HepG2 (cell line): ENCODE results near the gene ATP11B. TPM values are rescaled to one million over a fixed set of nuclear protein-coding genes. Genes with fewer than 3 reads are reported as not detected.

Source experiments
- ATAC-seq: fragments of 200-7000 bp; cut with Tn5 transposase; 3 replicates; pipeline ENCODE4 v1.9.1; 2020; ENCODE audit warnings: mild to moderate bottlenecking, moderate library complexity
- BruUV-seq: library from RNA; stranded (reverse); fragments of 400-500 nt; replicated peaks from 2 replicates; lab custom pipeline; 2021; lab: Mats Ljungman, UMichigan
- CTCF ChIA-PET: fragments of 300-600 bp; formaldehyde crosslinking; extraction: SDS; loops from one replicate; lab custom pipeline; 2021; ENCODE audit warnings: low total read pairs, inconsistent platforms, low intra/inter-chr PET ratio; lab: Yijun Ruan, JAX
- POLR2A ChIA-PET: fragments of 350-600 bp; sonication (Branson Sonifier 250); formaldehyde crosslinking; loops from one replicate; lab custom pipeline; 2020; ENCODE audit warnings: antibody characterized with exemption, inconsistent platforms; lab: Yijun Ruan, JAX
- DNase-seq: peaks from one replicate; pipeline ENCODE4 v3.0.0-alpha.2; 2015; ENCODE audit warnings: low spot score
- FAIRE-seq: peaks from 3 replicates; lab custom pipeline; 2011; peaks lifted over from hg19 to GRCh38; lab: Jason Lieb, UNC
- H2AFZ ChIP-seq: one replicate; pipeline ENCODE4 v1.6.1; 2011; ENCODE audit warnings: low read length, inconsistent platforms
- H3K27ac ChIP-seq: fragments of 300-600 bp; 3 replicates; pipeline ENCODE4 v1.8.0; 2011; ENCODE audit warnings: mixed run types, mild to moderate bottlenecking, mixed read lengths, low read length, inconsistent platforms; ENCODE audit not compliant: insufficient read depth; ENCODE audit errors: extremely low read length
- H3K27me3 ChIP-seq, 2 experiments: fragments of 200-600 bp in 1 of 2; 2 replicates in 1 of 2; 3 replicates in 1 of 2; pipeline versions ENCODE4 v1.6.0 to v1.8.0; 2011; ENCODE audit warnings: low read length in 2 of 2, mild to moderate bottlenecking in 2 of 2, moderate library complexity in 2 of 2, inconsistent platforms in 1 of 2; ENCODE audit not compliant: insufficient read depth in 2 of 2, control insufficient read depth in 1 of 2
- H3K36me3 ChIP-seq, 2 experiments: fragments of 200-600 bp in 1 of 2; replicated peaks in 1 of 2; 2 replicates in 1 of 2; 3 replicates in 1 of 2; pipeline versions ENCODE4 v1.5.1 to v1.8.0; 2011; ENCODE audit warnings: low read length in 2 of 2, inconsistent platforms in 1 of 2; ENCODE audit not compliant: insufficient read depth in 2 of 2, control insufficient read depth in 1 of 2
- H3K4me1 ChIP-seq: 2 replicates; pipeline ENCODE4 v1.5.1; 2012; ENCODE audit warnings: low read length, inconsistent platforms; ENCODE audit not compliant: insufficient read depth
- H3K4me2 ChIP-seq: 2 replicates; pipeline ENCODE4 v1.6.0; 2011; ENCODE audit warnings: low read depth, low read length, inconsistent platforms
- H3K4me3 ChIP-seq, 3 experiments: fragments of 200-600 bp in 1 of 3; sonication (generic), shearing (Covaris generic) in 1 of 3; replicated peaks in 1 of 3; 2 replicates each; pipeline ENCODE4 v1.5.1; 2011 to 2016; ENCODE audit warnings: low read length in 3 of 3, inconsistent platforms in 2 of 3, low read depth in 2 of 3, mild to moderate bottlenecking in 2 of 3, control low read depth in 1 of 3, mixed read lengths in 1 of 3; ENCODE audit not compliant: insufficient read depth in 1 of 3
- H3K79me2 ChIP-seq: one replicate; pipeline ENCODE4 v1.6.1; 2011; ENCODE audit warnings: low read length, inconsistent platforms; ENCODE audit not compliant: insufficient read depth
- H3K9ac ChIP-seq: 2 replicates; pipeline ENCODE4 v1.6.0; 2011; ENCODE audit warnings: mild to moderate bottlenecking, low read depth, low read length, inconsistent platforms; ENCODE audit not compliant: insufficient read depth
- H3K9me3 ChIP-seq: 2 replicates; pipeline ENCODE4 v1.5.1; 2012; ENCODE audit warnings: mild to moderate bottlenecking, low read length
- H4K20me1 ChIP-seq: 2 replicates; pipeline ENCODE4 v1.6.0; 2011; ENCODE audit warnings: inconsistent platforms, mild to moderate bottlenecking, low read length, moderate library complexity; ENCODE audit not compliant: insufficient read depth
- IKZF4 ChIP-seq: sonication (generic); formaldehyde crosslinking; IDR thresholded peaks from 2 replicates; pipeline ENCODE4 v1.5.1; 2020; ENCODE audit warnings: borderline replicate concordance, mild to moderate bottlenecking, low read depth, missing genetic modification reagents; ENCODE audit errors: not compliant biosample characterization
- NR2F6 ChIP-seq, 2 experiments: IDR thresholded peaks; 2 replicates each; pipeline ENCODE4 v1.6.1; 2016; ENCODE audit warnings: antibody characterized with exemption in 1 of 2, mild to moderate bottlenecking in 1 of 2
- ONECUT2 ChIP-seq: sonication (generic); formaldehyde crosslinking; IDR thresholded peaks from 2 replicates; pipeline ENCODE4 v1.4.0; 2020; ENCODE audit warnings: missing genetic modification reagents
- SALL1 ChIP-seq: sonication (generic); formaldehyde crosslinking; IDR thresholded peaks from 2 replicates; pipeline ENCODE4 v1.8.0; 2022; ENCODE audit warnings: mild to moderate bottlenecking, missing genetic modification reagents
- SP140L ChIP-seq: sonication (generic); formaldehyde crosslinking; IDR thresholded peaks from 2 replicates; pipeline ENCODE4 v1.4.0; 2020; ENCODE audit warnings: missing genetic modification reagents, borderline replicate concordance
- WGBS: methylation state at CpG from one replicate; pipeline ENCODE4 v1.1.6; 2017; ENCODE audit warnings: low lambda C conversion rate; 5-methylcytosine and 5-hydroxymethylcytosine counted together
- in situ Hi-C: cut with HindIII; loops from 2 replicates; pipeline ENCODE4 v1.10.0; 2017; ENCODE audit warnings: low pct_unique_long_range_greater_than_20kb; ENCODE audit not compliant: extremely low pct_ligation_motif_present
- intact Hi-C: fragments of 100-400 bp; cut with micrococcal nuclease; formaldehyde crosslinking; loops from one replicate; pipeline ENCODE4 v1.10.0; 2022; ENCODE audit not compliant: unreplicated experiment
- polyA plus RNA-seq, 8 experiments: library from polyadenylated mRNA; depleted of rRNA in 3 of 8; stranded (reverse) in 7 of 8; unstranded in 1 of 8; fragments of >200 nt; fragmentation: Illumina TruSeq in 4 of 8; extraction: Trizol in 4 of 8; gene quantifications; 2 replicates each; pipeline versions ENCODE4 v1.2.1 to v1.2.3, GENCODE V29; 2011 to 2016; ENCODE audit warnings: low read depth in 4 of 8, missing spikeins in 1 of 8, mixed read lengths in 1 of 8; ENCODE audit not compliant: insufficient read depth in 1 of 8
- total RNA-seq, 5 experiments: library from RNA; depleted of rRNA; stranded (reverse); fragments of >200 nt; fragmentation: Illumina TruSeq; extraction: Trizol; gene quantifications; 2 replicates each; pipeline ENCODE4 v1.2.3, GENCODE V29; 2016; ENCODE audit warnings: low read depth in 1 of 5
- TF ChIP-seq, protein P1 (sequence below): sonication (generic); formaldehyde crosslinking; IDR thresholded peaks from 2 replicates; pipeline ENCODE4 v1.8.0; 2022; ENCODE audit warnings: low read depth, missing genetic modification reagents
- TF ChIP-seq, protein P2 (sequence below): sonication (generic); formaldehyde crosslinking; IDR thresholded peaks from 2 replicates; pipeline ENCODE4 v1.5.0; 2020; ENCODE audit warnings: mild to moderate bottlenecking, missing genetic modification reagents, moderate library complexity
- TF ChIP-seq, protein P3 (sequence below): sonication (generic); formaldehyde crosslinking; IDR thresholded peaks from 2 replicates; pipeline ENCODE4 v1.5.1; 2020; ENCODE audit warnings: mild to moderate bottlenecking, missing genetic modification reagents
- TF ChIP-seq, protein P4 (sequence below): sonication (generic); formaldehyde crosslinking; IDR thresholded peaks from 2 replicates; pipeline ENCODE4 v1.8.1; 2023; ENCODE audit warnings: mild to moderate bottlenecking, missing genetic modification reagents

The ATP11B gene
- total and polyA plus RNA-seq, 2 of the 13 experiments (the other 11 are each of a cell fraction or from before 2014, with no cell fraction given), result 10.1 to 22.9 TPM

DNA sequence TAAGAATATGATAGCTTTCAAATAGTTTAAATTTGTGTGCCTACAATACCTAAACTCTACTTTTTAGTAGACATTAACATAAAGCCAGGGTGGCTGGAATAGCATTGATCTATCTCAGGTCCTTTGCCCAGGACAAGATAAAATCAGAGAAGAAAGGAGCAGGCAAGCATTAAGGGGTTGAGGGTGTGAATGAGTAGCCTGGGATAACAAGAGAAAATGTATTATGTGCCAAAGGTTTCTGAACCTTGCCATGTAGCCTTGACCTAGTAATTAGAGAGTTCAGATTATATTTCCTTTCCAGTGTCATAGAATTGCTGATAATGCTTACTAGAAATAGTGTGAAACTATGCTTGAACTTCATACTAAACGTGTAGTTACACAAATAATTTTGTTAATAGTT, 22.9 kb downstream of the ATP11B start:
- Histone ChIP-seq H3K79me2 (no peaks in the 10 kb centered on the region), H3K27me3 (no peaks in the 10 kb centered on the region), H2AFZ (no peak overlapping the region), H3K36me3 (no peaks in the 10 kb centered on the region), H3K9me3 (no peaks in the 10 kb centered on the region), H3K4me1 (0 out of 2 replicates have a peak, but pooled peaks cover 7% of the 10 kb centered on the region), H3K9ac (no peak overlapping the region), H3K27ac (no peak overlapping the region), H3K4me2 (no peak overlapping the region), H3K4me3 (no peak overlapping the region), H4K20me1 (0 out of 2 replicates have a peak, but pooled peaks cover 7% of the 10 kb centered on the region)
- POLR2A ChIA-PET, result no interaction called here
- no peak for ATAC-seq
- BruUV-seq, result no TSS peak
- 76% methylated on average over 1 of the region's 1 CpG for WGBS
- in situ Hi-C loops, result no loop called here
- TF ChIP-seq, protein P1, sequence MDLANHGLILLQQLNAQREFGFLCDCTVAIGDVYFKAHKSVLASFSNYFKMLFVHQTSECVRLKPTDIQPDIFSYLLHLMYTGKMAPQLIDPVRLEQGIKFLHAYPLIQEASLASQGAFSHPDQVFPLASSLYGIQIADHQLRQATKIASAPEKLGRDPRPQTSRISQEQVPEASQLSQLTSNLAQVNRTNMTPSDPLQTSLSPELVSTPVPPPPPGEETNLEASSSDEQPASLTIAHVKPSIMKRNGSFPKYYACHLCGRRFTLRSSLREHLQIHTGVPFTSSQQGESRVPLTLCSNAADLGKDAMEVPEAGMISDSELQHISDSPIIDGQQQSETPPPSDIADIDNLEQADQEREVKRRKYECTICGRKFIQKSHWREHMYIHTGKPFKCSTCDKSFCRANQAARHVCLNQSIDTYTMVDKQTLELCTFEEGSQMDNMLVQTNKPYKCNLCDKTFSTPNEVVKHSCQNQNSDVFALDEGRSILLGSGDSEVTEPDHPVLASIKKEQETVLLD, result no peak
- peak; percentile 44; the same call in 1 of the 2 replicates for TF ChIP-seq NR2F6 (IDR thresholded peaks at IDR 0.05)
- no peak for TF ChIP-seq NR2F6 (CRISPR knock-in tag; IDR thresholded peaks at IDR 0.05)
- DNase-seq, result no peak
- intact Hi-C loops, result no loop called here
- no peak for FAIRE-seq
- CTCF ChIA-PET, result no interaction called here

DNA sequence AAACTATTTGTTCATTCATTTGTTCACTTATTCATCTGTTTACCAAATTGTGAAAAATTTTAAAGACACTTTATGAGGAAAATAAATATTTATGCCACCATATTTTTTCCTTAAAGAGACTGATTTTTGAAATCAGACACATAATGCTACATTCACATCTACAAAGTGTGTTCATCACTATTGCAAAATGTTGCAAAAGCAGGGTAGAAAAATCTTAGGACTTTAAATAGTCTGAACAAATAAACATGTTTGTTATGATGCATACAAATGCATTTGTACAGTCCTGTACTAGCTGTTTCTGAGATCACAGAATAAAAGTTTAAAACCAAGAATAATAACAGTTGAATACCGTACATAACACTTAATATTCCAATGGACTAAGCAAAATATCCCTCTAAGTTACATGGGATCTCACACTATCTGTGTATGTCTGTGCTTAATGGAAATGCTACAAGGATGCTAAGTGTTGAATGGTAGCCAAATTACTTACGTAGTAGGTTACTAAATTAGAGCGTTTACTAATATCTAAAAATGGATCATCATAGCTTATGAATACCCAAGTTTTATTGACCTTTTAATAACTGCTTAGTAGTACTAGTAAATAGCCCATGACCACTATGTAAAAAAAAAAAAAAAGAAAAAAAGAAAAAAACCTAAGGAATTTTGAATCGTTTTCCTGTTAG, 25.1 kb downstream of the ATP11B start:
- no peak for FAIRE-seq
- in situ Hi-C loops, result no loop called here
- BruUV-seq, result no TSS peak
- no peak overlapping the region for H3K9ac ChIP-seq
- H4K20me1 ChIP-seq, result 0 out of 2 replicates have a peak, but pooled peaks cover 7% of the 10 kb centered on the region
- POLR2A ChIA-PET, result no interaction called here
- CTCF ChIA-PET, result no interaction called here
- no peak for DNase-seq
- ATAC-seq, result no peak
- 95% methylated on average over 4 of the region's 4 CpGs for WGBS
- no peak overlapping the region for H3K4me3 ChIP-seq
- H3K9me3 ChIP-seq, result no peaks in the 10 kb centered on the region
- H2AFZ ChIP-seq, result no peak overlapping the region
- no peaks in the 10 kb centered on the region for H3K36me3 ChIP-seq
- H3K4me2 ChIP-seq, result no peak overlapping the region
- 0 out of 2 replicates have a peak, but pooled peaks cover 7% of the 10 kb centered on the region for H3K4me1 ChIP-seq
- no peak overlapping the region for H3K27ac ChIP-seq
- no peaks in the 10 kb centered on the region for H3K27me3 ChIP-seq
- intact Hi-C loops, result no loop called here
- no peaks in the 10 kb centered on the region for H3K79me2 ChIP-seq
- TF ChIP-seq ONECUT2 (CRISPR knock-in tag) (no peak), SALL1 (CRISPR knock-in tag) (no peak), IKZF4 (no peak), SP140L (no peak)
- TF ChIP-seq, protein P2, sequence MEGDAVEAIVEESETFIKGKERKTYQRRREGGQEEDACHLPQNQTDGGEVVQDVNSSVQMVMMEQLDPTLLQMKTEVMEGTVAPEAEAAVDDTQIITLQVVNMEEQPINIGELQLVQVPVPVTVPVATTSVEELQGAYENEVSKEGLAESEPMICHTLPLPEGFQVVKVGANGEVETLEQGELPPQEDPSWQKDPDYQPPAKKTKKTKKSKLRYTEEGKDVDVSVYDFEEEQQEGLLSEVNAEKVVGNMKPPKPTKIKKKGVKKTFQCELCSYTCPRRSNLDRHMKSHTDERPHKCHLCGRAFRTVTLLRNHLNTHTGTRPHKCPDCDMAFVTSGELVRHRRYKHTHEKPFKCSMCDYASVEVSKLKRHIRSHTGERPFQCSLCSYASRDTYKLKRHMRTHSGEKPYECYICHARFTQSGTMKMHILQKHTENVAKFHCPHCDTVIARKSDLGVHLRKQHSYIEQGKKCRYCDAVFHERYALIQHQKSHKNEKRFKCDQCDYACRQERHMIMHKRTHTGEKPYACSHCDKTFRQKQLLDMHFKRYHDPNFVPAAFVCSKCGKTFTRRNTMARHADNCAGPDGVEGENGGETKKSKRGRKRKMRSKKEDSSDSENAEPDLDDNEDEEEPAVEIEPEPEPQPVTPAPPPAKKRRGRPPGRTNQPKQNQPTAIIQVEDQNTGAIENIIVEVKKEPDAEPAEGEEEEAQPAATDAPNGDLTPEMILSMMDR (CRISPR knock-in tag), result no peak
- TF ChIP-seq, protein P3, sequence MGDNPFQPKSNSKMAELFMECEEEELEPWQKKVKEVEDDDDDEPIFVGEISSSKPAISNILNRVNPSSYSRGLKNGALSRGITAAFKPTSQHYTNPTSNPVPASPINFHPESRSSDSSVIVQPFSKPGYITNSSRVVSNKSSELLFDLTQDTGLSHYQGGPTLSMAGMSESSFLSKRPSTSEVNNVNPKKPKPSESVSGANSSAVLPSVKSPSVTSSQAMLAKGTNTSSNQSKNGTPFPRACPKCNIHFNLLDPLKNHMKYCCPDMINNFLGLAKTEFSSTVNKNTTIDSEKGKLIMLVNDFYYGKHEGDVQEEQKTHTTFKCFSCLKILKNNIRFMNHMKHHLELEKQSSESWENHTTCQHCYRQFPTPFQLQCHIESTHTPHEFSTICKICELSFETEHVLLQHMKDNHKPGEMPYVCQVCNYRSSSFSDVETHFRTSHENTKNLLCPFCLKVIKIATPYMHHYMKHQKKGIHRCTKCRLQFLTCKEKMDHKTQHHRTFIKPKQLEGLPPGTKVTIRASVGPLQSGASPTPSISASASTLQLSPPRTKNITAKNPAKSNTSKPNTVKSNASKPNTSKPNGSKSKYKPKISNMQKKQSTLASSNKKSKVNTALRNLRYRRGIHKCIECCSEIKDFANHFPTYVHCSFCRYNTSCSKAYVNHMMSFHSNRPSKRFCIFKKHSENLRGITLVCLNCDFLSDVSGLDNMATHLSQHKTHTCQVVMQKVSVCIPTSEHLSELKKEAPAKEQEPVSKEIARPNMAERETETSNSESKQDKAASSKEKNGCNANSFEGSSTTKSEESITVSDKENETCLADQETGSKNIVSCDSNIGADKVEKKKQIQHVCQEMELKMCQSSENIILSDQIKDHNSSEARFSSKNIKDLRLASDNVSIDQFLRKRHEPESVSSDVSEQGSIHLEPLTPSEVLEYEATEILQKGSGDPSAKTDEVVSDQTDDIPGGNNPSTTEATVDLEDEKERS (CRISPR knock-in tag), result no peak
- TF ChIP-seq, protein P4, sequence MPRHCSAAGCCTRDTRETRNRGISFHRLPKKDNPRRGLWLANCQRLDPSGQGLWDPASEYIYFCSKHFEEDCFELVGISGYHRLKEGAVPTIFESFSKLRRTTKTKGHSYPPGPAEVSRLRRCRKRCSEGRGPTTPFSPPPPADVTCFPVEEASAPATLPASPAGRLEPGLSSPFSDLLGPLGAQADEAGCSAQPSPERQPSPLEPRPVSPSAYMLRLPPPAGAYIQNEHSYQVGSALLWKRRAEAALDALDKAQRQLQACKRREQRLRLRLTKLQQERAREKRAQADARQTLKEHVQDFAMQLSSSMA (CRISPR knock-in tag), result no peak
